ENCODE measurements around the gene HECTD2. TPM values are rescaled to one million over a fixed set of nuclear protein-coding genes. Genes with fewer than 3 reads are reported as not detected.

The HECTD2 gene
- polyA plus RNA-seq, 3 donors: 0.12 TPM; not detected in 2

GRCh38 chr10:91418416-91418815, 8.3 kb downstream of the HECTD2 start:
- Mint-ChIP-seq H3K36me3 (no peaks in the 10 kb centered on the region), H3K9me3 (no peaks in the 10 kb centered on the region), H3K4me1 (peaks cover 4% of the 10 kb centered on the region), H3K4me3 (no peak overlapping the region), H3K27ac (no peak overlapping the region), H3K27me3 (ENCODE audit: low read depth in 3 of 3) (peaks cover 2% of the 10 kb centered on the region in 3 donors)
- no peaks in the 10 kb centered on the region for H3K4me1 ChIP-seq (ENCODE audit: control insufficient read depth in 1 of 2, insufficient read depth in 2 of 2, low read length in 2 of 2)
- H3K4me2 ChIP-seq (replicated peaks; ENCODE audit: extremely low read depth, low read length, poor library complexity, severe bottlenecking): no peak overlapping the region
- no peak for DNase-seq
- no peaks in the 10 kb centered on the region for H3K79me2 ChIP-seq (ENCODE audit: insufficient read depth, low read length)
- H3K9me3 ChIP-seq (replicated peaks in 1 of 2; ENCODE audit: control insufficient read depth in 1 of 2, insufficient read depth in 1 of 2, low read length in 2 of 2): no peaks in the 10 kb centered on the region
- no peak overlapping the region for H2AFZ ChIP-seq (ENCODE audit: insufficient read depth, low read depth, low read length, poor library complexity, severe bottlenecking)
- TF ChIP-seq, protein P1, sequence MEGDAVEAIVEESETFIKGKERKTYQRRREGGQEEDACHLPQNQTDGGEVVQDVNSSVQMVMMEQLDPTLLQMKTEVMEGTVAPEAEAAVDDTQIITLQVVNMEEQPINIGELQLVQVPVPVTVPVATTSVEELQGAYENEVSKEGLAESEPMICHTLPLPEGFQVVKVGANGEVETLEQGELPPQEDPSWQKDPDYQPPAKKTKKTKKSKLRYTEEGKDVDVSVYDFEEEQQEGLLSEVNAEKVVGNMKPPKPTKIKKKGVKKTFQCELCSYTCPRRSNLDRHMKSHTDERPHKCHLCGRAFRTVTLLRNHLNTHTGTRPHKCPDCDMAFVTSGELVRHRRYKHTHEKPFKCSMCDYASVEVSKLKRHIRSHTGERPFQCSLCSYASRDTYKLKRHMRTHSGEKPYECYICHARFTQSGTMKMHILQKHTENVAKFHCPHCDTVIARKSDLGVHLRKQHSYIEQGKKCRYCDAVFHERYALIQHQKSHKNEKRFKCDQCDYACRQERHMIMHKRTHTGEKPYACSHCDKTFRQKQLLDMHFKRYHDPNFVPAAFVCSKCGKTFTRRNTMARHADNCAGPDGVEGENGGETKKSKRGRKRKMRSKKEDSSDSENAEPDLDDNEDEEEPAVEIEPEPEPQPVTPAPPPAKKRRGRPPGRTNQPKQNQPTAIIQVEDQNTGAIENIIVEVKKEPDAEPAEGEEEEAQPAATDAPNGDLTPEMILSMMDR (IDR thresholded peaks at IDR 0.05): no peak
- H3K4me3 ChIP-seq (replicated peaks in 1 of 3; ENCODE audit: low read depth in 2 of 3, low read length in 3 of 3): no peak overlapping the region
- no peaks in the 10 kb centered on the region for H4K20me1 ChIP-seq (ENCODE audit: insufficient read depth, low read length)
- H3K36me3 ChIP-seq (replicated peaks in 1 of 2; ENCODE audit: control insufficient read depth in 1 of 2, insufficient read depth in 2 of 2, low read length in 2 of 2): no peaks in the 10 kb centered on the region
- no peak overlapping the region for H3K9ac ChIP-seq (ENCODE audit: insufficient read depth, low read length, poor library complexity, severe bottlenecking)
- intact Hi-C loops (cut with micrococcal nuclease): no loop called here
- H3K27me3 ChIP-seq (ENCODE audit: control insufficient read depth in 2 of 2, insufficient read depth in 2 of 2, low read length in 2 of 2): peaks cover 5 to 15% of the 10 kb centered on the region in 2 donors
- no peak overlapping the region for H3K27ac ChIP-seq (ENCODE audit: low read depth in 1 of 2, low read length in 2 of 2)
- no CpG with 5 or more reads among the region's 2 CpGs for WGBS (ENCODE audit: insufficient coverage)

GRCh38 chr10:91420868-91421267, 10.7 kb downstream of the HECTD2 start:
- no peaks in the 10 kb centered on the region for H3K4me1 ChIP-seq (ENCODE audit: control insufficient read depth in 1 of 2, insufficient read depth in 2 of 2, low read length in 2 of 2)
- no peak overlapping the region for H3K9ac ChIP-seq (ENCODE audit: insufficient read depth, low read length, poor library complexity, severe bottlenecking)
- H2AFZ ChIP-seq (ENCODE audit: insufficient read depth, low read depth, low read length, poor library complexity, severe bottlenecking): no peak overlapping the region
- no peaks in the 10 kb centered on the region for H4K20me1 ChIP-seq (ENCODE audit: insufficient read depth, low read length)
- H3K4me2 ChIP-seq (replicated peaks; ENCODE audit: extremely low read depth, low read length, poor library complexity, severe bottlenecking): no peak overlapping the region
- Mint-ChIP-seq H3K9me3 (no peaks in the 10 kb centered on the region), H3K4me3 (no peak overlapping the region), H3K27ac (no peak overlapping the region), H3K4me1 (peaks cover 4% of the 10 kb centered on the region), H3K36me3 (no peaks in the 10 kb centered on the region), H3K27me3 (ENCODE audit: low read depth in 3 of 3) (peaks cover 0 to 2% (median 2%) of the 10 kb centered on the region in 3 donors)
- 93% methylated on average over 2 of the region's 2 CpGs for WGBS (ENCODE audit: insufficient coverage)
- no peak for DNase-seq
- no peak overlapping the region for H3K4me3 ChIP-seq (replicated peaks in 1 of 3; ENCODE audit: low read depth in 2 of 3, low read length in 3 of 3)
- no peak overlapping the region for H3K27ac ChIP-seq (ENCODE audit: low read depth in 1 of 2, low read length in 2 of 2)
- TF ChIP-seq, protein P1 (IDR thresholded peaks at IDR 0.05): no peak
- no peaks in the 10 kb centered on the region for H3K79me2 ChIP-seq (ENCODE audit: insufficient read depth, low read length)
- H3K9me3 ChIP-seq (replicated peaks in 1 of 2; ENCODE audit: control insufficient read depth in 1 of 2, insufficient read depth in 1 of 2, low read length in 2 of 2): no peaks in the 10 kb centered on the region
- intact Hi-C loops (cut with micrococcal nuclease): no loop called here
- no peaks in the 10 kb centered on the region for H3K27me3 ChIP-seq (ENCODE audit: control insufficient read depth in 2 of 2, insufficient read depth in 2 of 2, low read length in 2 of 2)
- no peaks in the 10 kb centered on the region for H3K36me3 ChIP-seq (replicated peaks in 1 of 2; ENCODE audit: control insufficient read depth in 1 of 2, insufficient read depth in 2 of 2, low read length in 2 of 2)
